Stimulated activated CD8-positive, alpha-beta memory T cell treated with anti-CD3 and anti-CD28 coated beads, Interleukin-15, amount 100 ng/mL, for 48 hours (primary cell): ENCODE measurements around the gene CCDC191.

Source experiments
- DNase-seq, 2 donors: peaks; one replicate each; pipeline ENCODE4 v3.0.0-alpha.2; 2020; ENCODE audit warnings: low read depth in 2 of 2

Gene CCDC191

DNA sequence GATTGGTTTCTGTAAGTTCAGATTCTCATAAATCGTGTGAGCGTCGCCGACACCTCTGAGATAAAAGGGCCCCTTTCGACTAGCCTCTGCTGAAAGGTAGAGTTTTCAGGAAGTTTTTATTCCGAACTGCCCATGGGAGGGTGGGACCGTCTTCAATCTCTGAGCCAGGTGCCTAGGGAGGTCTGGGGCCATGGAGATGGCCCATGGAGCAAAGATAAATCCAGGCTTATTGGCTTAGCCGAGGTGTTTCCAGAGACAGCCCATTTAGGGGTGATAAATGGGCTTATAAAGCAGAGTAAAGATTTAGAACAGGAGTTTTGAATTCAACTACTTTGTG, 653 bp upstream of the CCDC191 start:
- DNase-seq = no peak

DNA sequence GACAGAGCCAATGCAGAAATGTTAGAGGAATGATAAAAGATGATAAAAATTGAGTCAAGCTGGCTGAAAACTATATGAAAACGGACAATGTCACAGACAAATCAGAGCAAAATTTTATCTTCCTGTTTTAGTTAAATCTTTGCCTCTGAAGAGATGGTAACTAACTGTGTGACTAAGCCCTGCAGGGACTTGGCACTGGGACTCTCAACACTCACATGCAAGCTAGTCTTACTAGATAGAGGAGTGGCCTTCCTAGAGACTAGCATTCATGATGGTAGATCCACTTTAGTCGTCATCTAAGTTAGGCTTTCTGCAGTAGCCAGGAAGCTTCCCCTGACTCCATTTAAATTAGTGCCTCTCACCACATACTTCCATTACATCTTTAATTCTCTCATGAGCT, 4.1 kb downstream of the CCDC191 start:
- no peak for DNase-seq

DNA sequence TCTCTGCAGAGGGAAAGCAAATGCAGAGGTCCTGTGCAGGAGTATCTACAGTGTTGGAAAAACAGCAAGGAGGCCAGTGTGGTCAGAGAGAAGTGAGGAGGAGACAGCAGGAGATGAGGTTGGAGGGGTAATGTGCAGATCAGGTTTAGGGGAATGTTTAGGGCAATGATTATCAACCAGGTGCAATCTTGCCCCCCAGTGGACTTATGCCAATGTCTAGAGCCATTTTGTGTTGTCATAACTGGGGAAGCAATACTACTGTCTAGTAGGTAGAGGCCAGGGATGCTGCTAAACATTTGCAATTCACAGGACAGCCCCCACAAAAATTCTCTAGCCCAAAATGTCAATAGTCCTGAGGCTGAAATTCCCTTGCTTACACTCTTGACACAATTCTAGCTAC, 13.1 kb downstream of the CCDC191 start:
- DNase-seq = no peak

DNA sequence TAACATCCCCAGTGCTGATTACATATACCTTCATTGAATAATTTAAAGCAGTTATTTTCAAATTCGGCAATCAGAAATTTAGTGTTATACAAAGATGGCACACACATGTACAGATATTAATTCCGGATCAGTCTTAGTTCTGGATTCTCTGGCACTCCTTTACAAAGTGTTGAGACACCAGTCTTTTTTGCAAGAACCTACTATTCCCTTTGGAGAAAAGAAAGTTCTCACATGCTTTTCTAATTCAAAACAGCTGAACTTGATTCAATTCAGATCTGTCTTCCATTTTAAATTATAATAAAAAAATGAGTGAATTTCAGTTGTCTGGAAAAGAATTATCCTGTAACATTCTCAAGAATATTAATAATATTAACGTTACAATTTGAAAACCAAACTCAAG, 20.4 kb downstream of the CCDC191 start:
- DNase-seq = no peak

DNA sequence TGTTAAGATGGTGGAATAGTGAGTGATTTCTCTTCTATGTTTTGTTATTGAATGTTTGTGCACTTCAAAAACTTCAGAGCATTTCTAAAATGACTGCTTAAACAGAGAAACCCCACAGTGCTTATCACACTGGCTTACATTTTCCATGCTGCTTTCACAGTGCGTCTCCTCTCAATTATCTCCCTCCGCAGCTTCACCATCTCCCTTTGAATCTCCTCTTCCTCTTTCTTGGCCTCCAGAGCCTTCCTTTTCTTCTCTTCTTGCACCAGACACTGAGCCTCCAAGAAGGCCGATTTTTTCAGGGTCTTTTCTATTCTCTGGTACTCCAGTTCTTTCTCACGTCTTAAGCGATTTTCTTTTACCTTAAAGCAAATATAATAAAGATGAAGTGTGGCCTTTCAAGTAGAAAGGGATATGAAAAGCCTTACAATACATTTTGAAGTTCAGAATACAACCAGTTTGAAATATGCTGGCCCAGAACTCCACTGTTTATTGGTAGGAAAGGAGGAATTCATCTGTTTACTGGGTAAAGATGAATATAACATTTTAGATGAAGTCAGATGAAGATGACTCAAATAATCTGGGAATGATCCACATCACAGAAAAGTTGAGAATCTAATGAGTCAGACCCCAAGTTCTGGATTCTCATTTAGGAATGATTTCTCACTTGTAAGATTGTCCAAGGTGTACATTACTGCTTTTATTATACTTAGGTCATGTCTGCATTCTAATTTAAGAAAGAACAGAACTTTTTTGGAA, 21.4 kb downstream of the CCDC191 start:
- no peak for DNase-seq

DNA sequence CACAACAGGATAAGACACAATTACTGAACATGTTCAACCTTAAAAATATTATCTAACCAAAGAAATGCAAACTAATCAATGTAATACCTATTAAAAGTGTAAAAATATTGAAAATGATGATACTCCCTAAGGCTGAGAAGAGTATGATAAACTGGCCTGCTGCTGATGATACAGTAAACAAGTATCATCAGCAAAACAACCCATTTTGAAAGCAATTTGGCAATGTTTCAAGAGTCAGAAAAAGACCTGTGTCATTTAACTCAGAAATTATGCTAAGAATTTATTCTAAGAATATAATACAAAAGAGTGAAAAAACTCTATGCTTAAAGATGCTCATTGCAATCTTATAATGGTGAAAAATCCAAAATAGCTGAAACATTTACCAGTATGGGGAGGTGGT, 22.1 kb downstream of the CCDC191 start:
- no peak for DNase-seq

DNA sequence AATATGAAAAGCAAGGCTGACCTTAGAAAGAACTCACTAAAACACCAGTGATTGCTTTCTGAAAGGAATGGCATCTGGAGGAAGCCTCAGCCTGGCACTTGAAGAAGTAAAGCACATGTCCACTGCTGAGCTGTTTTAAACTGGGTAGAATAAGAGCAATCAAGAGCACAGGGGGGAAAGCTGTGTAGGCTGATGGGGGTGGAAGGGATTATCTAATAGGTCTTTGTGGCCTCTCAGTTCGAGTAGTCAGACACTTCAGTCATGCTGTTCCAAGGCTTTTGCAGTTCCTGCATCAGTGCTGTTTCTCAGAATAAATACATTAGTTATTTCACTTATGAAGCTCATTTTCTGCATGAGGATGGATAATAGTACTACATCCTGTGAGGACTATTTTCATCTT, 22.6 kb downstream of the CCDC191 start:
- no peak for DNase-seq

DNA sequence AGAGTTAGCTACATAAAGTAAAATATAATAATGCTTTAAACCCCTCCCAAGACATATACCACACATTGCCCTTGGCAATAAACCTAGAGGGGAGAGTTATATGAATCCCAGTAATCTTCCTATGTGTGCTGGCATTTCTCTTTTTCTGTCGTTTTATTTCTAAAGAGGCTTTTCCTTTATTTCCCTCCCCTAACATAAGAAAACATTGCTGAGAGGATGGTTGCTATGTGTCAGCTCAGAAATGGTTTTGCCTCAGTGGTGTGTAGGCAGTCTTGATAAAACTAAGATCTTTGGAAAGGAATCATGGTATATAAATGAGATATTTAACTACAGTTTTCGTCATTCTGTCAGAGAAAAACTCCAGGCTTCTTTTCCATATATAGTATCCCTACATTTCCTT, 30.0 kb downstream of the CCDC191 start:
- no peak for DNase-seq

DNA sequence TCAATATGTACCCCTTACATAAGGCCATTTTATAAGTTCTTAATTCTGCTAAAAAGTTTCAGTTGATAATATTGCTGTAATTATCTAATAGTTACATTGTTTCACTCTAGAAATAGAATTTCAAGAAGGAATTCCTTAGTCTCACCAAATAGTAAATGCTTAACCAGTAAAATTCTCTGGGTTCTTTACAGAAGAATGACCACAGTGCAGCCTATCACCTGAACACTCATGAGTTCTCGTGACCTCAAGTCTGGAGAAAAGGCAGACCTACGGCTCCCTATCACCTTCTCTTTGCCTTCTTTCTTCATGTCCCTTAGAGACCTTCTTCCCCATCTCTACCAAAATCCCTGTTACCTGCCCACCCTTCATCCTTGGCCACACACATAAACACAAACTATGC, 30.9 kb downstream of the CCDC191 start:
- DNase-seq = no peak

DNA sequence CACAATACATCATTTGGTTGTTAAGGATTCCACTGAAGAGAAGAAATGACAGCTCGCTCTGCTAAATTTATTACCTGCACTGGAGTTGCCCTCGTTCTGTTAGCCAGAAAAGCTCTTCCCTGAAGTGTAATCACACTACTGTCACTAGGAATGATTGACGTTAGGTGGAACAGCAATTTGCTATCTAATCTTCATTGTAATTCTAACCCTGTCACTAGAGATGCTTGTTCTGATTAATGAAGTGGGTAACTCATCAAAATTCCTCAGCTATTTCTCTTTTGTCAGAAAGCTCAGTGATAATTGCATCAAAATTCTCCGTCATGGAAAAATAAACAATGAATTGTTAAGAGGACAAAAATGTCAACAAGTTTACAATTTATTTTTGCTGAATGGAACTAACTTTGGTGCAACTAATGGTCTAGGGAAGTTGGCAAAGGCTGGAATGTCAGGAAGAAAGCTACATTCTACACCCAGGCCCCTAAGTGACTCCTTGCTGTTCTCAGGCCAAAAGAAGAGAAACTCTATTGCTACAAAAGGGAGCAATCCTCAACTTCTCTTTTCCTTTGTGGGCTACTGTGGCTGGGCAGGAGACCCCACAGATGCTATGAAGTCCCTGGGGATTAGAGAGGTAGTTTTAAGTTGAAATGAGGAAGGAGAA, 34.1 kb downstream of the CCDC191 start:
- DNase-seq = no peak

DNA sequence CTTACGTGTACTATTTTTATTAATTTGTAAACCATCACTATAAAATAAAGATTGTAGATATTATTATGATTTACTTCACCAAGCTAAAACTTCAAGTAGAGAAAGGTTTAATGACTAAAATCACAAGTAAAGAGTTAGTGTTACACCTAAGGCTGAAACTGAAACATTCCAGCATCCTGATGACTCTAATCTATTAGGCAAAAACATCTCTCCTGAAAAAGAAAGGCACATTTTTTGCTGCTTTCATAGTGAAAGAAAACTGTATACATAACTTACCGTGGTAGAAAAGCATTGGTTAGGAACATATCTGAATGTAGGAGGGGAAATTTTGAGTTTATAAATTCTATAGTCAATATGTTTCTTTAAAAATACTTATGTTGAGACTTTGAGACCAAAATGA, 35.4 kb downstream of the CCDC191 start:
- no peak for DNase-seq

DNA sequence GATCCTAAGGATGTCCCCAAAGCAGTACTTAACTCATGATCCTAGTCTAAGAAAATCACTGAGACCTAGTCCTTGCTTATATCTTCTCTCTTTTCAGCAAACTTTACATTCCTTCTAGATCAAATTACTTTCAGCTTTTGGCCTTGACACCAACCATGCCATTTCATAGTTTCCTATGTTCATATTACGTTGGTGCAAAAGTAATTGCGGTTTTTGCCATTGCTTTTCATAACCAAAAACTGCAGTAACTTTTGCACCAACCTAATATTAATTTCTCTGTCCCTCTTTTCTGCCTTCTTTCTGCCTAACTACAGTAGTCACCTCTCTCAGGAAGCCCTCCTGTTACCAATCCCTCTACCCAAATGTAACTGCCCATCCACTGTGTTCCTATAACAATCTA, 36.8 kb downstream of the CCDC191 start:
- no peak for DNase-seq

DNA sequence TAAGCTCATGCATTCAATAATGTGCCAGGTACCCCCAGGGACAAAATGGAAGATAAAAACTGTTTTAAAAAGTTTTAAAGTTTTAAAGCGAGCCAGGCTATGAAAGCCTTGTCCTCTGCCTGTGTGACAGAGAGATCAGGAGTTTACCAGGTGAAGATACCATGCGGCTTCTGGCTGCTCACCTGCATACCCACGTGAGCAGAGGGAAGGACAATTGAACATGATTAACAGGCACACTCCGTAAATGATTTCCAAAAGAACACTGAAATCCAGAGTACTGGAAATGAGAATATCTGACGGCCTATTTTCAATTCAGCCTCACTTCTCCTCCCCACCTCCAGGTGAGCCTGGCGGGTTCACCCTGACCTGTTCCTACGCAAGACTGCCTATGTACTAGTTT, 42.1 kb downstream of the CCDC191 start:
- DNase-seq = no peak

DNA sequence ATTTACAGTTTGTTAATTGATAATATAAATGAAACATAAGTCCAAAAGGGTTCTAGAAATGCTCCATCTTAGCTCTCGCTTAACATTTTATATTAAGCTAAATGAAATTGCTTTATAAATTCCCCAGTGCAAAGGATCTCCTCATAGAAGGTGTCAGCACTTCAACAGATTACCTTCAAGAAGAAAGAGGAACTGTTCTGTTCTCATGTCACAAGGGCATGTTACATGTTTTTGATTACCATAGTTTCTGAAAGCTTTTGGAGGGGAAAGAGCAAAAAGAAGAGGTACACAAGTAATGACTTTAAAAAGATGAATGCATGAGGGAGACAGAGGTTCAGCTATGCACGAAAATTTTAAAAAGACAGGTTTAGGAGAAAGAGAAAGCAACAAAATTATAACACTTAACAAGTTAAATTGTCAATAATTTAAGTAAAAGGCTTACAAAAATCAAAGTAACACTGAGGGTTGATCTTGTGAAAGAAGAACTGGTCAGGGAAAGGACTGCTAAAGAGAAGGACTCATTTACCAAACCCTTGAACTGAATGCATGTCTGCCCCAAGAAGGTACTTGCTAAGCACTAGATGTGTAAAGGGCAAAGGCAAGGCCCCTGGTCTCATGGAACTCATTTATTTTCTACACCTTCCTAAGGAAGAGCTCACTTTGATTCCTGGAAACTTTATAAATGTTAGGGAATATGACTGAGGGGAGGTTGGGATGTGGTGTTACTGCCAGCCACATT, 45.1 kb downstream of the CCDC191 start:
- no peak for DNase-seq

DNA sequence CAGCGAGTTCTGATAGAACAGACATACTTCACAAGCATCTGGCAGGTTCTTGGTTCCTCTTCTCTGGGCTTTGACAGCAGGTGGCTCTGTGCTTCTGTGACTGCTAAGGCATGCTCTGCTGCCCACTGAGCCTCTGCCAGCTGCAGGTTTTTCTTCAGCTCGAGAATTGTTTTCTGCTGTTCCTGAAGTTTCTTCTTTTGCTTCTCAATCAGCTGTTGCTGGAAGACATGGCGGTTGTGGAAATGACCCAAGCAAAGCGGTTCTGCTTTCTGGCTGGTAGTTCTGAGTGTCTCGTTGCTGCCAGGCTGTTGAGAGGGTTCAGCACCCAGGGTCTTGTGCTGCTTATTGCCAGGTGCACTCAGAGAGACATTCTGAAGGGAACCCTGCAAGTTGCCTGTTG, 50.8 kb downstream of the CCDC191 start:
- no peak for DNase-seq

DNA sequence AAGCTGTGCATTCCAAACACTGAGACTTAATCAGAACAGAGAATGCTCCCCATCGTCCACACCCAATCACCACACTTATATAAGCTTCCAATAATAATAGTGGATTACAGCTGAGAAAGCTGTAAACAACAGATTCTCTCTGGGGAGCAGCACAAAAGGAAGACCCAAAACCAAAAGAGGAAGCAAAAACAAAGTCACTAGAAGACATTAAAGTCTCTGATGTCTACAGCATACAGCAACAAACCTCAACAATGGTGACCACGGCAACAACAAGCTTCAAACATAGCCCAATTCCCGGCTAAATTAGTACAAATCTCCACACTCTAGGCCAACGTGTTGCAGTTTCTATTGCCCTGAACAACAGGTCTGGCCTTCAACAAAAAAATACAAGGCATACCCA, 70.8 kb downstream of the CCDC191 start:
- DNase-seq = no peak

DNA sequence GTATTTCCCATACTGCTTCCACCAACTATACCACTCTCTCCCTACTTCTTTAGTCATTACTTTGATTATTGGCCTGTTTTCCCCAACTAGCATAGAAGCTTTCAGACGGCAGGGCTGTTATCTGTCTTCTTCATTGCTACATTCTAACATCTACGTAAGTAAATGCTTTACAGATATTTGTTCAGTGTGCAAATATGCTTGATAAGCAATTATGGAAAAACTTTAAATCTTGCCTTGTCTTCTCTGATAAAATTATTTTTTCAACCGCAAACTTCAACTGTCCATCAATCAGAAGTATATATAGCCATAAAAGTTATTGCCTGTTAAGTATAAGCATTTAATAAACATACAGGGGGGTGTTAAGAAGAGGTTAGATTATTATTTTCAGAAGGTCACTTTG, 72.8 kb downstream of the CCDC191 start:
- DNase-seq = no peak

DNA sequence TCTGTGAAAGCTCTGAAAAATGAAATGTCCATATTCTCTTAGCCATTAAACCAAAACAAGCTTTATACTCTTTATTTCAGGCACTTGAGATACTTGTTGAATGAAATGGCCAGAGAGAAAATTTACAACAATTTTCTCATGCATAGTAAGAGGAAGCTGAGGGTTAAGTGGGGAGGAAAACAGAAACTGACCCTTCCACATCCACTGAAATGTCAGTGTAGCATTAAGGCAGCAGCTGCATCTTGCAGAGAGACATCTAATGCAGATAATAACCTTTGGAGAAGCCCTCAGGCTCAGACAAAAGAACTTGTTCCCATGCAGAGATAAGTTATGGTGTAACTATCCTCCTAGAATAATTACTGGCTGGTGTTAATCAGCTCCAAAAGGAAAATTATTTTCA, 74.5 kb downstream of the CCDC191 start:
- DNase-seq = no peak

DNA sequence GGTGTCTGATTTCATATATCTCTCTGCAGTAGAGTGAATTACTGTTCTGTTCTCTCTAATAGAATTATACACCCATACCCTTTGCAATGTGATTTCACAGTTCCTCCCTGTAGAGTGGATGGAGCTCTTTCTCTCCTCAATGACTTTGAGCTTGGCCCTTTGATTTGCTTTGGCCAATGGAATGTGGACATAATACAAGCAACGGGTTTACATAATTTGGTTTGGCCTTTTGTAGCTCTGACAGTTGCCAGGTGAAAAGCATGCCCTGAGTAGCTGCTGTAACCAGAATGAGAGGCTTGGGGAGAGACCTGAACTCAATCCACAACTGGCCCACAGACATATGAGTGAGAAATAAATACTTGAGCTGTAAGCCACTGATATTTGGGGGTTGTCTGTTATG, 76.4 kb downstream of the CCDC191 start:
- no peak for DNase-seq

DNA sequence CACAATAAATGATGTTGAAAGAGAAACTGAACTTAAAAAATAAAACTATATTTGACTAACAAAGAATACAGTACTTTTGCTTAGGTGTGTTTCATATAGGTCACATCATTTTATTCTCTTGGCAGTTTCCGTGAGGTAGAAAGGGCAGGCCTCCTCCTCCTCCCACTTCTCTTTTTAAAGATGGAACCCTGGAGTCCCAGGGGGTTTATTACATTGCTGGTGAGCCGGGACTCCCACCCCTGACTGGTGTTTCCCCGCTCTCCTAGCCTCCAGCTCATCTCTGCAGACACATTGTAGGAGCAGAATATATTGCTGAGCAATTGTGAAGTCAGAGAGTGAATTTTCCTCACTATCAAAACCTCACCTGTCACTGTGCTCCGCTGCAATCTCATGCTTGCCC, 78.5 kb downstream of the CCDC191 start:
- DNase-seq = no peak

DNA sequence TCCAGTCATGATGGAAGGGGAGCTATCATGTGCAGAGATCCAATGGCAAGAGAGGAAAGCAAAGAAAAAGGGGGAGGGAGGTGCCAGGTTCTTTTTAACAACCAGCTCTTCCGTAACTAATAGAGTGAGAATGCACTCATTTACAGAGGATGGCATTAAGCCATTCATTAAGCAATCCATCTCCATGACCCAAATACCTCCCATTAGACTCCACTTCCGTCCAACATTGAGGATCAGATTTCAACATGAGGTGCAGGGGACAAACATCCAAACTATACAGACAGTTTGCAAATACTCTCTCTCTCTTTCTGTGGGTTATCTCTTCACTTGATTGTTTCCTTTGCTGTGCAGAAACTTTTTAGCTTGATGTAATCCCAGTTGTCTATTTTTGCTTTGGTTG, 87.3 kb downstream of the CCDC191 start:
- DNase-seq = no peak

DNA sequence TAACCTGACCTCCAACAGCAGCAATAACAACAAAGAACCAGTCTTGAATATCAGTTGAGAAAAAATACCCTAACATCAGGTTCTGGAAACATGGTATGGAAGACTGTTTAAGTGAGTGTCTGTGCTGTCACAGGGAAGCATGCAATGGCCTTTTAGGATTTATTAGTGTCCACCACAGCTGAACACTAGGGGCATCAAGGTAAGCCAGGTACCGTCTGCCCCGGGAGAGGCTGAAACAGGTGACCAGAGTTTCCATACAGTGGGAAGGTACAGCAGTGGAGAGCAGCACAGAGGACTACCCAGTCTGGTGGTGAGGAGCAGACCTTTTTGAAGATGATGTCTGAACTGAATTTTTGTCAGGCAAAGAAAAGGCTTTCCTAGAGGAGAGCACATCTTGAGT, 90.2 kb downstream of the CCDC191 start:
- DNase-seq = no peak

DNA sequence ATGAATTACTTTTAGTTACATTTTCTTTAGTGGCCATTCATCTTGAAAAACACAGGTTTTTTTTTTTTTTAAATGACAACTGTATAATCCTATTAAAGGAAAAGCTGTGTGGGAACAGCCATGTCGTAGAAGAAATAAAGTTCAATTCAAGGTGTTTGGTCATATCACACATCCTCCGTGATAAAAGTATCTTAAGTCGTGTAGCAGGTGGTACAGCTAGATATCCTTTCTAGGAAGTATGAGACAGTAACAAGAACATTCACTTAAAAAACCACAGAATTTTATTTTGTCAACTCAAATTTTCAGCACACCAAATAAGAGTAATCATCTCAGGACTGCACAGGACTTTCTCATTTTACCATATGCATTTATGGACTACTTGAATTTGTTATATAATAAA, 92.4 kb downstream of the CCDC191 start:
- DNase-seq = no peak
